HEK293T (cell line): ENCODE measurements around the gene CTAGE15.
"Not testable (repeated sequence)": the region's sequence is repeated elsewhere in the genome, so short reads cannot be mapped to it uniquely, and the experiment has no call there.

Experiments used
- ARNT ChIP-seq: fragments of 450-650 bp; IDR thresholded peaks from 2 replicates; pipeline ENCODE4 v1.6.1; 2017; ENCODE audit warnings: mild to moderate bottlenecking
- BHLHE40 ChIP-seq: fragments of 450-650 bp; IDR thresholded peaks from 2 replicates; pipeline ENCODE4 v1.6.1; 2016; ENCODE audit warnings: mild to moderate bottlenecking, moderate library complexity, borderline replicate concordance
- CTBP1 ChIP-seq: fragments of 450-650 bp; IDR thresholded peaks from 2 replicates; pipeline ENCODE4 v1.6.1; 2016; ENCODE audit warnings: borderline replicate concordance
- ELF4 ChIP-seq: fragments of 450-650 bp; IDR thresholded peaks from 2 replicates; pipeline ENCODE4 v1.6.1; 2017; ENCODE audit warnings: antibody characterized with exemption
- FOXA1 ChIP-seq: fragments of 450-650 bp; IDR thresholded peaks from 2 replicates; pipeline ENCODE4 v1.6.1; 2016; ENCODE audit warnings: mild to moderate bottlenecking
- FOXK2 ChIP-seq: fragments of 450-650 bp; IDR thresholded peaks from 2 replicates; pipeline ENCODE4 v1.6.1; 2016; ENCODE audit warnings: mild to moderate bottlenecking
- FOXM1 ChIP-seq: fragments of 450-650 bp; IDR thresholded peaks from 2 replicates; pipeline ENCODE4 v1.6.1; 2017; ENCODE audit warnings: mild to moderate bottlenecking, borderline replicate concordance
- HDGF ChIP-seq: fragments of 450-650 bp; IDR thresholded peaks from 2 replicates; pipeline ENCODE4 v1.6.1; 2017; ENCODE audit warnings: antibody characterized with exemption, borderline replicate concordance
- L3MBTL2 ChIP-seq: fragments of 450-650 bp; conservative IDR thresholded peaks from 2 replicates; pipeline ENCODE4 v1.6.1; 2016; ENCODE audit warnings: mild to moderate bottlenecking
- LEF1 ChIP-seq: fragments of 450-650 bp; IDR thresholded peaks from 2 replicates; pipeline ENCODE4 v1.6.1; 2017; ENCODE audit warnings: mild to moderate bottlenecking, borderline replicate concordance
- PKNOX1 ChIP-seq: fragments of 450-650 bp; IDR thresholded peaks from 2 replicates; pipeline ENCODE4 v1.6.1; 2016
- TARDBP ChIP-seq: fragments of 450-650 bp; IDR thresholded peaks from 2 replicates; pipeline ENCODE4 v1.6.1; 2016

- TF ChIP-seq ARNT, FOXK2, LEF1, ELF4, HDGF, L3MBTL2, CTBP1, TARDBP, BHLHE40, FOXA1, FOXM1, PKNOX1: not testable (repeated sequence)
Observed at GRCh38 chr7:143563306-143563705, 8.3 kb upstream of the CTAGE15 start.
